ENCODE results near the gene VWA5A. TPM values are rescaled to one million over a fixed set of nuclear protein-coding genes. Genes with fewer than 3 reads are reported as not detected.

The VWA5A gene
- total RNA-seq, 4 donors from 2014 or later, result 17.0 to 22.5 (median 19.9) TPM

- TF ChIP-seq EP300 (IDR thresholded peaks at IDR 0.05), result no peak
- no peak for TF ChIP-seq CTCF (IDR thresholded peaks at IDR 0.05)
- no peaks in the 10 kb centered on the region for H3K36me3 ChIP-seq
- WGBS, 2 donors, result 49 to 61% methylated on average over 2 of the region's 2 CpGs
- H3K27me3 ChIP-seq, result no peaks in the 10 kb centered on the region
- no peak overlapping the region for H3K27ac ChIP-seq
- H3K4me1 ChIP-seq, result peaks cover 0 to 4% (median 0%) of the 10 kb centered on the region in 4 donors
- H3K9me3 ChIP-seq, result no peaks in the 10 kb centered on the region
- DNase-seq (ENCODE audit: low spot score in 2 of 2), result no peak
- no peak overlapping the region for H3K4me3 ChIP-seq
Measured at GRCh38 chr11:124190298-124191139, 75.3 kb downstream of the VWA5A start.

GRCh38 chr11:124193221-124194010 lies 78.2 kb downstream of the VWA5A start:
- WGBS, 2 donors, result 56 to 72% methylated on average over 6 of the region's 6 CpGs
- H3K36me3 ChIP-seq, result no peaks in the 10 kb centered on the region
- peak overlapping the region in 1 of 4 donors; percentile 22 for H3K27ac ChIP-seq
- peaks cover 0 to 4% (median 0%) of the 10 kb centered on the region in 4 donors for H3K4me1 ChIP-seq
- TF ChIP-seq POLR2A (IDR thresholded peaks at IDR 0.05) (no peak), EP300 (IDR thresholded peaks at IDR 0.05) (no peak), CTCF (IDR thresholded peaks at IDR 0.05) (no peak)
- no peaks in the 10 kb centered on the region for H3K27me3 ChIP-seq
- no peak for DNase-seq (ENCODE audit: low spot score in 2 of 2)
- no peaks in the 10 kb centered on the region for H3K9me3 ChIP-seq
- no peak overlapping the region for H3K4me3 ChIP-seq

- H3K27me3 ChIP-seq, result no peaks in the 10 kb centered on the region
- H3K27ac ChIP-seq, result peak overlapping the region in 1 of 4 donors; percentile 22
- H3K9me3 ChIP-seq, result no peaks in the 10 kb centered on the region
- no peak for TF ChIP-seq POLR2A (IDR thresholded peaks at IDR 0.05)
- TF ChIP-seq EP300 (IDR thresholded peaks at IDR 0.05), result no peak
- TF ChIP-seq CTCF (IDR thresholded peaks at IDR 0.05), result no peak
- H3K4me1 ChIP-seq, result peaks cover 0 to 4% (median 0%) of the 10 kb centered on the region in 4 donors
- no peaks in the 10 kb centered on the region for H3K36me3 ChIP-seq
- no peak overlapping the region for H3K4me3 ChIP-seq
- 70% methylated on average over 6 of the region's 6 CpGs for WGBS, 2 donors
- no peak for DNase-seq (ENCODE audit: low spot score in 2 of 2)
Measured at GRCh38 chr11:124194293-124195188, 79.3 kb downstream of the VWA5A start.

GRCh38 chr11:124195189-124195734 lies 80.0 kb downstream of the VWA5A start:
- Histone ChIP-seq H3K27me3 (no peaks in the 10 kb centered on the region), H3K36me3 (no peaks in the 10 kb centered on the region), H3K4me3 (no peak overlapping the region), H3K9me3 (no peaks in the 10 kb centered on the region), H3K27ac (no peak overlapping the region), H3K4me1 (peaks cover 0 to 4% (median 0%) of the 10 kb centered on the region in 4 donors)
- TF ChIP-seq CTCF (IDR thresholded peaks at IDR 0.05), result peak in 3 of 5 experiments; percentile 17 to 23 (median 20)
- no peak for TF ChIP-seq EP300 (IDR thresholded peaks at IDR 0.05)
- no peak for TF ChIP-seq POLR2A (IDR thresholded peaks at IDR 0.05)
- 24 to 26% methylated on average over 4 of the region's 4 CpGs for WGBS, 2 donors
- DNase-seq (ENCODE audit: low spot score in 2 of 2), result peak in 1 of 2 donors; percentile 57

Other genes with a start within 250 kb of the VWA5A start
- gene TMEM225, start 229.8 kb upstream of the VWA5A start, total RNA-seq, result not detected
- gene OR8D4, start 213.3 kb upstream of the VWA5A start, total RNA-seq, result not detected
- gene OR4D5, start 175.8 kb upstream of the VWA5A start, total RNA-seq, result not detected
- gene OR6T1, start 171.6 kb upstream of the VWA5A start, total RNA-seq, result not detected
- not detected for gene OR10S1, start 137.7 kb upstream of the VWA5A start, total RNA-seq
- not detected for gene OR10G6, start 120.3 kb upstream of the VWA5A start, total RNA-seq
- not detected for gene OR10G4, start 102.5 kb upstream of the VWA5A start, total RNA-seq
- not detected for gene OR10G9, start 92.4 kb upstream of the VWA5A start, total RNA-seq
- not detected for gene OR10G8, start 88.7 kb upstream of the VWA5A start, total RNA-seq
- not detected for gene OR10G7, start 74.1 kb upstream of the VWA5A start, total RNA-seq
- not detected for gene OR10D3, start 67.9 kb downstream of the VWA5A start, total RNA-seq
- gene OR8G1, start 125.6 kb downstream of the VWA5A start, total RNA-seq, result not detected
- not detected for gene OR8G5, start 140.9 kb downstream of the VWA5A start, total RNA-seq
- not detected for gene OR8D1, start 198.5 kb downstream of the VWA5A start, total RNA-seq
- not detected for gene OR8D2, start 204.7 kb downstream of the VWA5A start, total RNA-seq

Measured in tibial nerve (tissue), 4 donors.